Measurements from ENCODE around the gene SGF29. TPM values are rescaled to one million over a fixed set of nuclear protein-coding genes. Genes with fewer than 3 reads are reported as not detected.
"Not testable (repeated sequence)": the region's sequence is repeated elsewhere in the genome, so short reads cannot be mapped to it uniquely, and the experiment has no call there.

Gene SGF29
- total RNA-seq, 2 experiments from 2014 or later: 47.0 to 49.8 TPM

DNA sequence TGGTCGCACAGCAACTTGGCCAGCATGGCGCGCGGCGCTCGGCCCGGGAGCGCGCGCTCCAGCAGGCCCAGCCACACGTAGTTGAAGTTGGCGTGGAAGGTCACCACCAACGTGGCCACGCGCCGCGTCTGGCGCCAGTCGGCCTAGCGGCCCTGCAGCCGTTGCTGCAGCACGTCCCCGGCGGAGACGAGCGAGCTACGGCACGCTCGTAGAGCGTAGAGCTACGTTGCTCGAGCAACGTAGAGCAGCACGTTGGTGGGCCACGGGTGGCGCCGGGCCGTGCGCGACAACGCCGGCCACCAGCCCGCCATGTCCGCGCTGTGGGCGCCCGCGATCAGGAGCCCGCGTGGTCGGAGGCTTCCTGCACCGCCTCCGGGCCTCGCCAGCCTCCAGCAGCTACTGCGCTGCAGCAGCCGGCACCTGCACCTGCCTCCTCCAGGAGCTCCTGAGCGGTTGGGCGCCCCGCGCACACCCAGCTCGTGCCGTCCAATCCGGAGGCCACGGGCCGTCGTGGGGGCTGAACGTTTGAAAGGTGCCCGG is 69.5 kb downstream of the SGF29 start:
- peak; percentile 80 for DNase-seq
- peaks cover 4% of the 10 kb centered on the region for H3K36me3 Mint-ChIP-seq
- ATAC-seq (ENCODE audit: low read depth): peak; percentile 97
- peaks cover 16% of the 10 kb centered on the region for H3K4me1 Mint-ChIP-seq
- POLR2A ChIA-PET: interaction anchor here (0.9 to 1.6 kb wide), 3 partner anchors 25 to 129 kb away, joined by 3 to 9 read pairs (median 6); partner anchors contain the start of gene APOBR
- peak overlapping the region; percentile 90 for H3K4me3 Mint-ChIP-seq
- peaks cover 16% of the 10 kb centered on the region for H3K27me3 Mint-ChIP-seq
- no peaks in the 10 kb centered on the region for H3K9me3 Mint-ChIP-seq
- peak overlapping the region; percentile 76 for H3K27ac Mint-ChIP-seq

GRCh38 chr16:28630905-28631304 is 77.2 kb downstream of the SGF29 start:
- DNase-seq; ATAC-seq (ENCODE audit: low read depth); H3K27ac Mint-ChIP-seq; H3K9me3 Mint-ChIP-seq; H3K4me1 Mint-ChIP-seq; H3K36me3 Mint-ChIP-seq; POLR2A ChIA-PET; H3K4me3 Mint-ChIP-seq: not testable (repeated sequence)
- H3K27me3 Mint-ChIP-seq: peaks cover 19% of the 10 kb centered on the region

DNA sequence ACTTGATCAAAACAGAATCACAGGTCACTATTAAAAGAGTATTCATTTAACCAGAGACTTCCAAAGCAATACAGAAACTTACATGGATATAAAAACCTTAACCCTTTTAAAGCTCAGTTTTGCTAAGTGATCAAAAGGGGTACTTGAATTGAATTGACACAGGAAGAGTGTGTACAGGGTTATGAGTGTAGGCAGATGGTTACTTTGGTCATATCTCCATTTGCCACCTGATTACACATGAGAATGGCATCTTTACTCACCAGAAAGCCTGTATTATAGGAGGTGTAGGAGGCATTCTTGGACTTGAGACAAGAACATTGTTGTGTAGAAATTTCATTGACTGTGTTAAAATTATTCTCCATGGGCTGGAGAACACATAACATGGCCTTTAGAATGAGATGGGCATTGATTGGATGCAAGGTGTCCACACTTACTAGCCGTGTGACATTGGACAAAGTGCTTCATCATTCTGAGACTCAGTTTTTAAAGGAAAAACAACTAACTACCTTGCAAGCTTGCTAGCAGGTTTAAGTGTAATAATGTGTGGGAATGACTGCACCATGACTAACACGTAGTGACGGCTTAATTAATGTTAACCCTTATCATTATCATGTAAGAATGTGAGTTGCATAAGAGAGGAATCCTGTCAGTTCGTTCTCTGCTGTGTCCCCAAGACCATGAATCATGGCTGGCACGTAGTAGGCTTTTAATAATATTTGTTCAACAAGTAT is 82.5 kb downstream of the SGF29 start:
- POLR2A ChIA-PET; DNase-seq; H3K9me3 Mint-ChIP-seq; H3K27ac Mint-ChIP-seq; ATAC-seq (ENCODE audit: low read depth); H3K36me3 Mint-ChIP-seq; H3K4me3 Mint-ChIP-seq; H3K27me3 Mint-ChIP-seq; H3K4me1 Mint-ChIP-seq: not testable (repeated sequence)

- DNase-seq; H3K9me3 Mint-ChIP-seq; H3K4me1 Mint-ChIP-seq; H3K27me3 Mint-ChIP-seq; ATAC-seq (ENCODE audit: low read depth); H3K4me3 Mint-ChIP-seq; H3K36me3 Mint-ChIP-seq; POLR2A ChIA-PET; H3K27ac Mint-ChIP-seq: not testable (repeated sequence)
Measured at GRCh38 chr16:28637765-28638164, 84.0 kb downstream of the SGF29 start, which contains the start of gene NPIPB8. Gene NPIPB8 (plus strand): TSS chr16:28638065. CDS start chr16:28638361, 296 bp downstream.

DNA sequence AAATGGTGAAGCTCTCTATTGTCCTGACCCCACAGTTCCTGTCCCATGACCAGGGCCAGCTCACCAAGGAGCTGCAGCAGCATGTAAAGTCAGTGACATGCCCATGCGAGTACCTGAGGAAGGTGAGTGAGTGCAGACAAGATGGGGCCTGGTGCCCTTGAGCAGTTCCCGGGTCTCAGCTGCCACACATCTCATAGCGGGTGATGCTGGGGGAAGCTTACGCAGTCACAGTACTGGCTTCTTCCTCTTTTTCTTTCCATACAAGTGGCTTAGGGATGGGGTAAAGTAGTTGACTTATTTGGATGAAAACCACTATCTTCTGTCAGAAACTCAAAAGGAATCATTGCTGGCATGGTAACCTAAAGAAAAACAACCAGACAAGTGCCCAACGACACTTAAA is 84.6 kb downstream of the SGF29 start:
- DNase-seq; H3K9me3 Mint-ChIP-seq; ATAC-seq (ENCODE audit: low read depth); POLR2A ChIA-PET; H3K36me3 Mint-ChIP-seq; H3K27me3 Mint-ChIP-seq; H3K4me3 Mint-ChIP-seq; H3K27ac Mint-ChIP-seq; H3K4me1 Mint-ChIP-seq: not testable (repeated sequence)

DNA sequence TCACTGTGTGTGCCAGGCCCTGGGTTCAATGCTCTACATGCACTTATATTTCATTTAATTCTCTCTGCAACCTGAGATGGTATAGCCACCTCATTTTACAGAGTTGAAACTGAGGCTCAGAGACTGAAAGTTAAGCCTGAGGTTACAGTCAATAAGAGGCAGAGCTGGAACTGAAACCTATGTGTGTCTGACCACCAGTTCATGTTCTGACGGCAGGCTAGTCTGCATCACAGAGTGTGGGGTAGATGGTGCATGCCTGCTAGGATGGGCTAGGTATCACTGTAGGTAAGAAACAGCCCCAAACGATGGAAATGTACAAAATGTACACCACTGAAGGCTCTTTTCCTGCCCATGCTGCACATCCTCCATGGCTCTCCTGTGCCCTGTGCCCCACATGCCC is 86.2 kb downstream of the SGF29 start:
- H3K36me3 Mint-ChIP-seq; DNase-seq; H3K27me3 Mint-ChIP-seq; ATAC-seq (ENCODE audit: low read depth); H3K4me1 Mint-ChIP-seq; H3K9me3 Mint-ChIP-seq; POLR2A ChIA-PET: not testable (repeated sequence)
- peak overlapping the region; percentile 39 for H3K4me3 Mint-ChIP-seq
- H3K27ac Mint-ChIP-seq: peak overlapping the region; percentile 76

Other genes starting within 250 kb of the SGF29 start
- 1 to 10 TPM; 2.4 to 4.5 TPM for gene NPIPB6, start 190.4 kb upstream of the SGF29 start, total RNA-seq
- 10 to 100 TPM; 33.8 to 65.1 TPM for gene EIF3CL, start 150.1 kb upstream of the SGF29 start, total RNA-seq
- under 1 TPM in 1 of 2 experiments, not detected in 1; 0.25 TPM for gene NPIPB7, start 81.6 kb upstream of the SGF29 start, total RNA-seq
- gene CLN3, start 61.8 kb upstream of the SGF29 start, total RNA-seq: 10 to 100 TPM; 58.4 to 60.0 TPM
- gene APOBR, start 59.3 kb upstream of the SGF29 start, total RNA-seq: 10 to 100 TPM; 23.9 to 26.1 TPM
- not detected for gene IL27, start 47.1 kb upstream of the SGF29 start, total RNA-seq
- gene NUPR1, start 14.9 kb upstream of the SGF29 start, total RNA-seq: under 1 TPM in 1 of 2 experiments, not detected in 1; 0.20 TPM
- gene SULT1A2, start 43.1 kb downstream of the SGF29 start, total RNA-seq: 1 to 10 TPM in 1 of 2 experiments, under 1 TPM in 1; 0.91 to 1.0 TPM
- gene SULT1A1, start 56.1 kb downstream of the SGF29 start, total RNA-seq: 10 to 100 TPM; 16.3 to 17.5 TPM
- gene NPIPB8, start 84.1 kb downstream of the SGF29 start, total RNA-seq: 1 to 10 TPM; 1.1 to 2.4 TPM
- 100 to 1,000 TPM; 287 to 311 TPM for gene EIF3C, start 157.5 kb downstream of the SGF29 start, total RNA-seq
- 1 to 10 TPM; 2.8 to 4.9 TPM for gene NPIPB9, start 197.9 kb downstream of the SGF29 start, total RNA-seq